ENCODE results near the gene EXD1. TPM values are rescaled to one million over a fixed set of nuclear protein-coding genes. Genes with fewer than 3 reads are reported as not detected.
"Not testable (repeated sequence)": the region's sequence is repeated elsewhere in the genome, so short reads cannot be mapped to it uniquely, and the experiment has no call there.

The EXD1 gene
- total and polyA plus RNA-seq, 2 of the 13 experiments (the other 11 are each of a cell fraction or from before 2014, with no cell fraction given) = not detected

DNA sequence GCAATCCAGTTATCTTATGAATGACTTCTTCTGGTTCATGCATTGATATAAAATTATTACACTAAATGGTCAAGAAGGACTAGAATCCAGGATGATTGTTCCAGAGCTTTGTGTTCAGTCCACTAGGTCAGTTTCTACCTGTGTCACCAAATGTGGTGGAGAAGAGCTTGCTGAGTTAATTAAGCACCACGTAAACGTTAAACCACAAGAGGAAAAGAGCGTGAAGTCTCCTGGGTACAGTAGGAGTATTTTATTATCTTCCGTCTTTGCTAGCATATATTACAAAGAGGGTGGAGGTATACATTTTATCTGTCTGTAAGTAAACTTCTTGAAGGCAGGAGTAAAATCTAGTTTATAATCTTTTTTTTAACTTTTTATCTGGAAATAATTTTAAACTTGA, 24.0 kb upstream of the EXD1 start:
- Histone ChIP-seq H3K4me1 (ENCODE audit: insufficient read depth, low read length) (peaks cover 62% of the 10 kb centered on the region), H4K20me1 (ENCODE audit: insufficient read depth, low read length) (no peaks in the 10 kb centered on the region), H3K27me3 (ENCODE audit: control insufficient read depth in 1 of 2, insufficient read depth in 2 of 2, low read length in 2 of 2) (no peaks in the 10 kb centered on the region), H3K36me3 (replicated peaks in 1 of 2; ENCODE audit: control insufficient read depth in 1 of 2, insufficient read depth in 2 of 2, low read length in 2 of 2) (peaks cover 0 to 12% of the 10 kb centered on the region in 2 experiments; a peak in 2 of 5 replicates), H3K27ac (ENCODE audit: extremely low read length, insufficient read depth, low read length) (no peak overlapping the region), H3K9ac (ENCODE audit: insufficient read depth, low read depth, low read length) (no peak overlapping the region), H3K79me2 (ENCODE audit: insufficient read depth, low read length) (no peaks in the 10 kb centered on the region), H2AFZ (ENCODE audit: low read length) (no peak overlapping the region), H3K9me3 (ENCODE audit: low read length) (no peaks in the 10 kb centered on the region), H3K4me3 (replicated peaks in 1 of 3; ENCODE audit: insufficient read depth in 1 of 3, low read depth in 2 of 3, low read length in 3 of 3) (no peak overlapping the region), H3K4me2 (ENCODE audit: low read depth, low read length) (no peak overlapping the region)
- BruUV-seq (replicated peaks) = no TSS peak
- in situ Hi-C loops (cut with HindIII; ENCODE audit: extremely low pct_ligation_motif_present, low pct_unique_long_range_greater_than_20kb) (no loop called here), intact Hi-C loops (cut with micrococcal nuclease; ENCODE audit: unreplicated experiment) (no loop called here)
- ATAC-seq = no peak
- CTCF ChIA-PET (ENCODE audit: low intra/inter-chr PET ratio, low total read pairs) = no interaction called here
- WGBS (ENCODE audit: low lambda C conversion rate) = 90% methylated on average over 4 of the region's 4 CpGs
- DNase-seq (ENCODE audit: low spot score) = no peak
- no peak for FAIRE-seq
- POLR2A ChIA-PET = interaction anchor here (1.0 kb wide), 1 partner anchor 29 kb away, joined by 3 read pairs; no protein-coding TSS in a partner anchor
- TF ChIP-seq RAD21 (CRISPR knock-in tag; IDR thresholded peaks at IDR 0.05) (no peak), ZNF746 (CRISPR knock-in tag; IDR thresholded peaks at IDR 0.05) (no peak), RELA (CRISPR knock-in tag; IDR thresholded peaks at IDR 0.05) (no peak)
- TF ChIP-seq, protein P1, sequence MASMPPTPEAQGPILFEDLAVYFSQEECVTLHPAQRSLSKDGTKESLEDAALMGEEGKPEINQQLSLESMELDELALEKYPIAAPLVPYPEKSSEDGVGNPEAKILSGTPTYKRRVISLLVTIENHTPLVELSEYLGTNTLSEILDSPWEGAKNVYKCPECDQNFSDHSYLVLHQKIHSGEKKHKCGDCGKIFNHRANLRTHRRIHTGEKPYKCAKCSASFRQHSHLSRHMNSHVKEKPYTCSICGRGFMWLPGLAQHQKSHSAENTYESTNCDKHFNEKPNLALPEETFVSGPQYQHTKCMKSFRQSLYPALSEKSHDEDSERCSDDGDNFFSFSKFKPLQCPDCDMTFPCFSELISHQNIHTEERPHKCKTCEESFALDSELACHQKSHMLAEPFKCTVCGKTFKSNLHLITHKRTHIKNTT (CRISPR knock-in tag; IDR thresholded peaks at IDR 0.05) = no peak

DNA sequence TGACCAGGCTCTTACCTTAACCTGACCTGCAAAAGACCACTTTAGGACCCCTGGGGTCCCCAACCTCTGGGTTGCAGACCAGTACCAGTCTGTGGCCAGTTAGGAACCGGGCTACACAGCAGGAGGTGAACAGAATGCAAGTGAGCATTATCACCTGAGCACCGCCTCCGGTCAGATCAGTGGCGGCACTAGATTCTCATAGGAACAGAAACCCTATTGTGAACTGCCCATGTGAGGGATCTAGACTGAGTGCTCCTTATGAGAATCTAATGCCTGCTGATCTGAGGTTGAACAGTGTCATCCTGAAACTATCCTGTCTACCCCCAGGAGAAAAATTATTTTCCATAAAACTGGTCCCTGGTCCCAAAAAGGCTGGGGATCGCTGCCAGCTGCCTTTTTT, 20.9 kb upstream of the EXD1 start:
- no peak for TF ChIP-seq SATB2 (CRISPR knock-in tag; IDR thresholded peaks at IDR 0.05)
- 0 out of 2 replicates have a peak, but pooled peaks have one; percentile 17 for TF ChIP-seq ZNF263 (CRISPR knock-in tag; IDR thresholded peaks at IDR 0.05)
- intact Hi-C loops (cut with micrococcal nuclease; ENCODE audit: unreplicated experiment) = no loop called here
- ChIA-PET CTCF (ENCODE audit: low intra/inter-chr PET ratio, low total read pairs) (no interaction called here), POLR2A (no interaction called here)
- Histone ChIP-seq H3K27me3 (ENCODE audit: control insufficient read depth in 1 of 2, insufficient read depth in 2 of 2, low read length in 2 of 2) (no peaks in the 10 kb centered on the region), H3K4me3 (replicated peaks in 1 of 3; ENCODE audit: insufficient read depth in 1 of 3, low read depth in 2 of 3, low read length in 3 of 3) (no peak overlapping the region), H3K36me3 (replicated peaks in 1 of 2; ENCODE audit: control insufficient read depth in 1 of 2, insufficient read depth in 2 of 2, low read length in 2 of 2) (peaks cover 0 to 9% of the 10 kb centered on the region in 2 experiments; a peak in 1 of 5 replicates), H3K4me2 (ENCODE audit: low read depth, low read length) (no peak overlapping the region), H3K9me3 (ENCODE audit: low read length) (no peaks in the 10 kb centered on the region), H3K27ac (ENCODE audit: extremely low read length, insufficient read depth, low read length) (no peak overlapping the region), H2AFZ (ENCODE audit: low read length) (no peak overlapping the region), H3K9ac (ENCODE audit: insufficient read depth, low read depth, low read length) (no peak overlapping the region), H3K79me2 (ENCODE audit: insufficient read depth, low read length) (no peaks in the 10 kb centered on the region), H3K4me1 (ENCODE audit: insufficient read depth, low read length) (peaks cover 43% of the 10 kb centered on the region), H4K20me1 (ENCODE audit: insufficient read depth, low read length) (no peaks in the 10 kb centered on the region)
- in situ Hi-C loops (cut with HindIII; ENCODE audit: extremely low pct_ligation_motif_present, low pct_unique_long_range_greater_than_20kb) = no loop called here
- no TSS peak for BruUV-seq (replicated peaks)
- ATAC-seq (no peak), DNase-seq (ENCODE audit: low spot score) (no peak), FAIRE-seq (no peak)
- 90% methylated on average over 2 of the region's 5 CpGs for WGBS (ENCODE audit: low lambda C conversion rate)

GRCh38 chr15:41250745-41251144, 20.2 kb upstream of the EXD1 start:
- intact Hi-C loops (cut with micrococcal nuclease; ENCODE audit: unreplicated experiment); BruUV-seq (replicated peaks); in situ Hi-C loops (cut with HindIII; ENCODE audit: extremely low pct_ligation_motif_present, low pct_unique_long_range_greater_than_20kb); H3K9me3 ChIP-seq (ENCODE audit: low read length); H3K4me2 ChIP-seq (ENCODE audit: low read depth, low read length); H3K9ac ChIP-seq (ENCODE audit: insufficient read depth, low read depth, low read length); H3K79me2 ChIP-seq (ENCODE audit: insufficient read depth, low read length); H4K20me1 ChIP-seq (ENCODE audit: insufficient read depth, low read length); ATAC-seq; POLR2A ChIA-PET; FAIRE-seq; H3K27me3 ChIP-seq (ENCODE audit: control insufficient read depth in 1 of 2, insufficient read depth in 2 of 2, low read length in 2 of 2); H3K36me3 ChIP-seq (replicated peaks in 1 of 2; ENCODE audit: control insufficient read depth in 1 of 2, insufficient read depth in 2 of 2, low read length in 2 of 2); H2AFZ ChIP-seq (ENCODE audit: low read length); H3K27ac ChIP-seq (ENCODE audit: extremely low read length, insufficient read depth, low read length); H3K4me3 ChIP-seq (replicated peaks in 1 of 3; ENCODE audit: insufficient read depth in 1 of 3, low read depth in 2 of 3, low read length in 3 of 3); DNase-seq (ENCODE audit: low spot score); CTCF ChIA-PET (ENCODE audit: low intra/inter-chr PET ratio, low total read pairs): not testable (repeated sequence)
- WGBS (ENCODE audit: low lambda C conversion rate) = 95% methylated on average over 8 of the region's 8 CpGs
- peaks cover 36% of the 10 kb centered on the region for H3K4me1 ChIP-seq (ENCODE audit: insufficient read depth, low read length)

All from HepG2 (cell line).